ENCODE data around the gene SMAD5. TPM values are rescaled to one million over a fixed set of nuclear protein-coding genes. Genes with fewer than 3 reads are reported as not detected.

The SMAD5 gene
- total RNA-seq, 1 experiment from 2014 or later = 106 TPM

DNA sequence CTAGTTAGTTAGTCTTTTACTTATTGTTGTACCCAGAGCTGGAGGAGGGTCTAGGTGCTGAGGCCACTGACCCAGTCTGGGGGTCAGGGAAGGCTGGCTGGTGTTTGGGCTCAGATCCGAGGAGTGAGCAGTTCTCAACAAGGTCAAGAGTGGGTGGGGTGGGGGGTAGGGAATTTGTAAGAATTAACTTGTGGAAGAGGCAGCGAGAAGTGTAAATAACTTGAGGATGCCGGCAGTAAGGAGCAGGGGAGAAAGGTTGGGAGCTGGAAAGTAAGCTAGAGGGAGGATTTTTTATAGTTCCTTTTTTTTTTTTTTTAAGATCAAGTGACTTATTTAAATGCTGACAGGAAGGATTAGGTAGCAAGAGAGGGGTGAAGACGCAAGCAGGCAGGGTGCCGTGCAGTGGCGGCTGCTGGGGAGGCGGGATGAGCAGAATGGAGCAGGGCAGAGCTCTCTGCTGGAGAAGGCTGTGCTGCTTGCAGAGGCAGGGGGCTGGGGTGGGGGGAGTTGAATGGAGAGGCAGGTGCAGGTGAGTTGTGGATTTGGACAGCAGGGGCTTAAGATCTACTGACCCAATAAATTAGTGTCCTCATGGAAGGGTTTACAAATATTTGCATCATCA lies 95.6 kb downstream of the SMAD5 start:
- Mint-ChIP-seq H3K27me3 (ENCODE audit: insufficient read depth, unreplicated experiment) (peaks cover 66% of the 10 kb centered on the region), H3K4me3 (ENCODE audit: unreplicated experiment) (no peak overlapping the region)
- POLR2A ChIA-PET = no interaction called here

GRCh38 chr5:136230176-136230575 lies 97.5 kb downstream of the SMAD5 start:
- Mint-ChIP-seq H3K36me3 (ENCODE audit: insufficient read depth, unreplicated experiment) (no peaks in the 10 kb centered on the region), H3K4me3 (ENCODE audit: unreplicated experiment) (no peak overlapping the region), H3K27ac (ENCODE audit: low read depth, unreplicated experiment) (no peak overlapping the region), H3K27me3 (ENCODE audit: insufficient read depth, unreplicated experiment) (peaks cover 53% of the 10 kb centered on the region), H3K9me3 (ENCODE audit: unreplicated experiment) (no peaks in the 10 kb centered on the region), H3K4me1 (ENCODE audit: insufficient read depth, unreplicated experiment) (no peaks in the 10 kb centered on the region)
- TF ChIP-seq, protein P1, sequence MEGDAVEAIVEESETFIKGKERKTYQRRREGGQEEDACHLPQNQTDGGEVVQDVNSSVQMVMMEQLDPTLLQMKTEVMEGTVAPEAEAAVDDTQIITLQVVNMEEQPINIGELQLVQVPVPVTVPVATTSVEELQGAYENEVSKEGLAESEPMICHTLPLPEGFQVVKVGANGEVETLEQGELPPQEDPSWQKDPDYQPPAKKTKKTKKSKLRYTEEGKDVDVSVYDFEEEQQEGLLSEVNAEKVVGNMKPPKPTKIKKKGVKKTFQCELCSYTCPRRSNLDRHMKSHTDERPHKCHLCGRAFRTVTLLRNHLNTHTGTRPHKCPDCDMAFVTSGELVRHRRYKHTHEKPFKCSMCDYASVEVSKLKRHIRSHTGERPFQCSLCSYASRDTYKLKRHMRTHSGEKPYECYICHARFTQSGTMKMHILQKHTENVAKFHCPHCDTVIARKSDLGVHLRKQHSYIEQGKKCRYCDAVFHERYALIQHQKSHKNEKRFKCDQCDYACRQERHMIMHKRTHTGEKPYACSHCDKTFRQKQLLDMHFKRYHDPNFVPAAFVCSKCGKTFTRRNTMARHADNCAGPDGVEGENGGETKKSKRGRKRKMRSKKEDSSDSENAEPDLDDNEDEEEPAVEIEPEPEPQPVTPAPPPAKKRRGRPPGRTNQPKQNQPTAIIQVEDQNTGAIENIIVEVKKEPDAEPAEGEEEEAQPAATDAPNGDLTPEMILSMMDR (IDR thresholded peaks at IDR 0.05; ENCODE audit: unreplicated experiment) = no peak
- no peak for DNase-seq (ENCODE audit: unreplicated experiment)
- intact Hi-C loops (cut with micrococcal nuclease) = no loop called here
- ChIA-PET CTCF (interaction anchor here (0.5 to 4.1 kb wide), 4 partner anchors 17 to 319 kb away, joined by 3 to 24 read pairs (median 4); no protein-coding TSS in a partner anchor), POLR2A (interaction anchor here (0.7 kb wide), 1 partner anchor 11 kb away, joined by 3 read pairs; no protein-coding TSS in a partner anchor)
- BruUV-seq (replicated peaks) = no TSS peak

More for the DNA sequence above, 95.6 kb downstream of the SMAD5 start:
- Mint-ChIP-seq H3K4me1 (ENCODE audit: insufficient read depth, unreplicated experiment) (peaks cover under 1% of the 10 kb centered on the region), H3K27ac (ENCODE audit: low read depth, unreplicated experiment) (no peak overlapping the region), H3K36me3 (ENCODE audit: insufficient read depth, unreplicated experiment) (no peaks in the 10 kb centered on the region), H3K9me3 (ENCODE audit: unreplicated experiment) (no peaks in the 10 kb centered on the region)
- BruUV-seq (replicated peaks) = no TSS peak
- TF ChIP-seq, protein P1 (IDR thresholded peaks at IDR 0.05; ENCODE audit: unreplicated experiment) = no peak
- CTCF ChIA-PET = interaction anchor here (0.7 to 7.9 kb wide), 4 partner anchors 13 to 256 kb away, joined by 3 to 78 read pairs (median 3); no protein-coding TSS in a partner anchor
- intact Hi-C loops (cut with micrococcal nuclease) = no loop called here
- no peak for DNase-seq (ENCODE audit: unreplicated experiment)

DNA sequence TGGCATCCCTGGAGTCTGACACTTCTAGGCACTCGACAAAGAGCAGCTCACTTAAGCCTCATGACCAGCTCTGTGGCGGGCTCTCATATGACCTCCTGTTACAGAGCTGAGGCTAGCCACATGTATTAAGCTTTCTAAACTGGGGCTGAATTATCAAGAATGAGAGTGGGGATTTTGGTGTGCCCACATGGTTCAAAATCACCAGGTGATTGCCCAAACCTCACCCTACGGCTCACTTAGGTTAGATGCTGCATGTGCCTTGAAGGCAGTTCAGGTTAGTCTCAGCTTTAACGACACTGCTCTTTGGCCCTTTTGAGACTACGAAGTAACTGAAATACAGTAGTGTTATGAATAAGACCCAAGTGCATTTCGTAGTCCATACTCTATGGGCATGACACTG lies 99.7 kb downstream of the SMAD5 start:
- TF ChIP-seq, protein P1 (IDR thresholded peaks at IDR 0.05; ENCODE audit: unreplicated experiment) = no peak
- Mint-ChIP-seq H3K36me3 (ENCODE audit: insufficient read depth, unreplicated experiment) (no peaks in the 10 kb centered on the region), H3K27me3 (ENCODE audit: insufficient read depth, unreplicated experiment) (peaks cover 40% of the 10 kb centered on the region), H3K27ac (ENCODE audit: low read depth, unreplicated experiment) (no peak overlapping the region), H3K4me3 (ENCODE audit: unreplicated experiment) (no peak overlapping the region), H3K4me1 (ENCODE audit: insufficient read depth, unreplicated experiment) (no peaks in the 10 kb centered on the region), H3K9me3 (ENCODE audit: unreplicated experiment) (no peaks in the 10 kb centered on the region)
- CTCF ChIA-PET = interaction anchor here (0.8 to 4.1 kb wide), 8 partner anchors 8 to 537 kb away, joined by 3 to 24 read pairs (median 5); no protein-coding TSS in a partner anchor
- POLR2A ChIA-PET = interaction anchor here (1.1 kb wide), 1 partner anchor 22 kb away, joined by 3 read pairs; no protein-coding TSS in a partner anchor
- no TSS peak for BruUV-seq (replicated peaks)
- intact Hi-C loops (cut with micrococcal nuclease) = no loop called here
- DNase-seq (ENCODE audit: unreplicated experiment) = no peak

Other genes with a start within 250 kb of the SMAD5 start
- not detected in 2 replicates for gene IL9, start 237.0 kb upstream of the SMAD5 start, total RNA-seq (2022)
- not detected in 2 replicates for gene LECT2, start 177.9 kb upstream of the SMAD5 start, total RNA-seq (2022)
- 623 and 892 TPM in 2 replicates for gene TGFBI, start 103.9 kb upstream of the SMAD5 start, total RNA-seq (2022)
- gene SMIM32, start 60.3 kb downstream of the SMAD5 start, total RNA-seq (2022) = not detected in 2 replicates
- not detected in 2 replicates for gene TRPC7, start 232.7 kb downstream of the SMAD5 start, total RNA-seq (2022)

All from MCF 10A (cell line).